ENCODE measurements around the gene OR5B12.

GRCh38 chr11:58465690-58466089, 23.7 kb upstream of the OR5B12 start:
- TF ChIP-seq POLR2A (IDR thresholded peaks at IDR 0.05; ENCODE audit: low read depth, low read length): no peak
- TF ChIP-seq POLR2AphosphoS5 (IDR thresholded peaks at IDR 0.05; ENCODE audit: low read depth, low read length): no peak

Measured in GM12891 (cell line).